ENCODE data around the gene DAB2IP.

Gene DAB2IP

DNA sequence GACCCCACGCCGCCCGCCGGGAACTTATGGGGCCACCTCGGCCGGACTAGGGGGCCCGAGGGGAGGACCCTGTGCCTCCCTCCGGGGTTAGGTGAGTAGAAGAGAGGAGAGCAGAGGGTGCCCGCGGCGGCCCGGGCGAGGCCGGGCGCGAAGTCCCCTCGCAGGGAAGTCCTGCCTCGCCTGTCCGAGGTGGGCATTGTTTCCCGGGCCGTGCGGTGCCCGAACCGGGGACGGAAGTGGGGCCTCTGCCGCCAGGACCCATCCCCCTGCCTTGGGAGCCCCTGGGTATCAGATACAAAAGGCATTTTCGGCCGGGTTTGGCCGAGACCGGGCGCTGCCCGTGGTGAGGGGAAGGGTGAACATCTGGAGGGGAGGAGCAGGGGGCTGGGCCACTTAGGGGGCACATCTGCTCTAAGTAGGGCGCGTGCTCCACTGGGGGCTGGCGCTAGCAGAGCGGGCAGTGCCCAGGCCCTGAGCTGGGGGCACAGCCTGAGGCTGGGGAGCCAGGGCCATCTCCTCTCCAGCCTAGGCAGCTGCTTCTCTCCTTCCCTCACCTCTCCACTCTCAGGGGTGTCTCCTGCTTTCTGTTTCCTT, 48.2 kb downstream of the DAB2IP start:
- no peak for TF ChIP-seq PKNOX1 (IDR thresholded peaks at IDR 0.05)
- no peak for TF ChIP-seq TARDBP (IDR thresholded peaks at IDR 0.05)
- no peak for TF ChIP-seq SUZ12 (IDR thresholded peaks at IDR 0.05)
- TF ChIP-seq ELF4 (IDR thresholded peaks at IDR 0.05): no peak
- TF ChIP-seq ZNF384 (IDR thresholded peaks at IDR 0.05): no peak
- no peak for TF ChIP-seq FOXA1 (IDR thresholded peaks at IDR 0.05)
- no peak for TF ChIP-seq SP1 (IDR thresholded peaks at IDR 0.05)
- TF ChIP-seq NFRKB (IDR thresholded peaks at IDR 0.05): no peak
- no peak for TF ChIP-seq LEF1 (IDR thresholded peaks at IDR 0.05; ENCODE audit: borderline replicate concordance)
- no peak for TF ChIP-seq FOXM1 (IDR thresholded peaks at IDR 0.05; ENCODE audit: borderline replicate concordance)
- no peak for DNase-seq (ENCODE audit: extremely low spot score)
- ChIA-PET CTCF (interaction anchor here (0.5 kb wide), 1 partner anchor 10 kb away, joined by 3 read pairs; no protein-coding TSS in a partner anchor), POLR2A (interaction anchor here (1.0 kb wide), 1 partner anchor 48 kb away, joined by 3 read pairs; the partner anchor contains the start of gene DAB2IP)

GRCh38 chr9:121700165-121700831, 48.9 kb downstream of the DAB2IP start:
- peak; percentile 34 for DNase-seq (ENCODE audit: extremely low spot score)
- ChIA-PET POLR2A (no interaction called here), CTCF (interaction anchor here (0.5 to 0.6 kb wide), 2 partner anchors 9 to 12 kb away, joined by 3 read pairs; no protein-coding TSS in a partner anchor)
- TF ChIP-seq FOXA1 (IDR thresholded peaks at IDR 0.05) (no peak), ELF4 (IDR thresholded peaks at IDR 0.05) (no peak), FOXM1 (IDR thresholded peaks at IDR 0.05; ENCODE audit: borderline replicate concordance) (no peak), NFRKB (IDR thresholded peaks at IDR 0.05) (no peak), ARNT (IDR thresholded peaks at IDR 0.05) (no peak), ZNF384 (IDR thresholded peaks at IDR 0.05) (no peak), FOXK2 (IDR thresholded peaks at IDR 0.05) (no peak), LEF1 (IDR thresholded peaks at IDR 0.05; ENCODE audit: borderline replicate concordance) (no peak), SP1 (IDR thresholded peaks at IDR 0.05) (no peak), PKNOX1 (IDR thresholded peaks at IDR 0.05) (no peak), SUZ12 (IDR thresholded peaks at IDR 0.05) (no peak), L3MBTL2 (conservative IDR thresholded peaks at IDR 0.05) (no peak), TARDBP (IDR thresholded peaks at IDR 0.05) (no peak), CTBP1 (IDR thresholded peaks at IDR 0.05; ENCODE audit: borderline replicate concordance) (no peak), HDGF (IDR thresholded peaks at IDR 0.05; ENCODE audit: borderline replicate concordance) (no peak), BHLHE40 (IDR thresholded peaks at IDR 0.05; ENCODE audit: borderline replicate concordance) (no peak)

GRCh38 chr9:121700832-121701419, 49.5 kb downstream of the DAB2IP start:
- CTCF ChIA-PET: interaction anchor here (0.6 kb wide), 1 partner anchor 13 kb away, joined by 3 read pairs; no protein-coding TSS in a partner anchor
- no peak for TF ChIP-seq HDGF (IDR thresholded peaks at IDR 0.05; ENCODE audit: borderline replicate concordance)
- no peak for TF ChIP-seq FOXA1 (IDR thresholded peaks at IDR 0.05)
- TF ChIP-seq ZNF384 (IDR thresholded peaks at IDR 0.05): no peak
- no peak for TF ChIP-seq SUZ12 (IDR thresholded peaks at IDR 0.05)
- no peak for TF ChIP-seq TARDBP (IDR thresholded peaks at IDR 0.05)
- no peak for TF ChIP-seq NFRKB (IDR thresholded peaks at IDR 0.05)
- no peak for TF ChIP-seq ARNT (IDR thresholded peaks at IDR 0.05)
- TF ChIP-seq PKNOX1 (IDR thresholded peaks at IDR 0.05): no peak
- no peak for TF ChIP-seq SP1 (IDR thresholded peaks at IDR 0.05)
- TF ChIP-seq CTBP1 (IDR thresholded peaks at IDR 0.05; ENCODE audit: borderline replicate concordance): no peak
- no peak for TF ChIP-seq LEF1 (IDR thresholded peaks at IDR 0.05; ENCODE audit: borderline replicate concordance)
- TF ChIP-seq ELF4 (IDR thresholded peaks at IDR 0.05): no peak
- no peak for DNase-seq (ENCODE audit: extremely low spot score)
- POLR2A ChIA-PET: no interaction called here

GRCh38 chr9:121701736-121702261, 50.4 kb downstream of the DAB2IP start:
- ChIA-PET POLR2A (no interaction called here), CTCF (no interaction called here)
- TF ChIP-seq ARNT (IDR thresholded peaks at IDR 0.05) (no peak), HDGF (IDR thresholded peaks at IDR 0.05; ENCODE audit: borderline replicate concordance) (no peak), BHLHE40 (IDR thresholded peaks at IDR 0.05; ENCODE audit: borderline replicate concordance) (no peak), CTBP1 (IDR thresholded peaks at IDR 0.05; ENCODE audit: borderline replicate concordance) (no peak), NFRKB (IDR thresholded peaks at IDR 0.05) (no peak), SUZ12 (IDR thresholded peaks at IDR 0.05) (no peak), FOXK2 (IDR thresholded peaks at IDR 0.05) (no peak), L3MBTL2 (conservative IDR thresholded peaks at IDR 0.05) (no peak), FOXM1 (IDR thresholded peaks at IDR 0.05; ENCODE audit: borderline replicate concordance) (no peak), ELF4 (IDR thresholded peaks at IDR 0.05) (no peak), ZNF384 (IDR thresholded peaks at IDR 0.05) (no peak), LEF1 (IDR thresholded peaks at IDR 0.05; ENCODE audit: borderline replicate concordance) (no peak), TARDBP (IDR thresholded peaks at IDR 0.05) (no peak), PKNOX1 (IDR thresholded peaks at IDR 0.05) (no peak), FOXA1 (IDR thresholded peaks at IDR 0.05) (no peak), SP1 (IDR thresholded peaks at IDR 0.05) (no peak)
- DNase-seq (ENCODE audit: extremely low spot score): no peak
